SU-DHL-6 (cell line): ENCODE data around the gene AP1S1.

Source experiments
- H2AFZ ChIP-seq: fragments of 200-600 bp; sonication (generic); 2 replicates; pipeline ENCODE4 v1.6.1; 2014; ENCODE audit warnings: low read depth, mild to moderate bottlenecking, moderate library complexity, mixed read lengths, antibody characterized with exemption, low read length; ENCODE audit not compliant: severe bottlenecking
- H3F3A ChIP-seq: fragments of 200-600 bp; shearing (Covaris generic); 2 replicates; pipeline ENCODE4 v1.6.0; 2016; ENCODE audit warnings: antibody characterized with exemption, mild to moderate bottlenecking; ENCODE audit not compliant: insufficient read depth
- H3K27ac ChIP-seq: fragments of 200-600 bp; sonication (generic); 2 replicates; pipeline ENCODE4 v1.5.1; 2016; ENCODE audit warnings: low read depth, mild to moderate bottlenecking, low read length, moderate library complexity, mixed read lengths
- H3K27me3 ChIP-seq: fragments of 200-600 bp; sonication (generic), shearing (Covaris generic); 2 replicates; pipeline ENCODE4 v1.6.0; 2014; ENCODE audit warnings: mild to moderate bottlenecking, low read length
- H3K36me3 ChIP-seq: fragments of 200-600 bp; sonication (generic); 2 replicates; pipeline ENCODE4 v1.6.1; 2014; ENCODE audit warnings: mild to moderate bottlenecking, low read length, mixed read lengths
- H3K4me2 ChIP-seq: fragments of 300-600, 200-600 bp; shearing (Covaris generic), sonication (generic); 2 replicates; pipeline ENCODE4 v1.6.0; 2014; ENCODE audit warnings: low read length, low read depth, mild to moderate bottlenecking; ENCODE audit not compliant: poor library complexity, severe bottlenecking
- H3K4me3 ChIP-seq: fragments of 200-600 bp; sonication (generic); 2 replicates; pipeline ENCODE4 v1.5.1; 2014; ENCODE audit warnings: antibody characterized with exemption, low read length, mild to moderate bottlenecking, mixed read lengths; ENCODE audit not compliant: insufficient read depth, poor library complexity, severe bottlenecking
- H3K79me2 ChIP-seq: fragments of 200-600 bp; sonication (generic); 2 replicates; pipeline ENCODE4 v1.6.1; 2014; ENCODE audit warnings: mild to moderate bottlenecking, low read length, moderate library complexity; ENCODE audit not compliant: insufficient read depth
- H3K9ac ChIP-seq: fragments of 200-600 bp; sonication (generic); 2 replicates; pipeline ENCODE4 v1.7.0; 2014; ENCODE audit warnings: mild to moderate bottlenecking, low read length
- H3K9me2 ChIP-seq: fragments of 200-600 bp; sonication (generic); replicated peaks from 2 replicates; pipeline ENCODE4 v1.6.1; 2014; ENCODE audit warnings: low read length; ENCODE audit not compliant: insufficient read depth
- H3K9me3 ChIP-seq: fragments of 200-600 bp; sonication (generic); 2 replicates; pipeline ENCODE4 v1.6.1; 2014; ENCODE audit warnings: low read length, mixed read lengths; ENCODE audit not compliant: insufficient read depth
- H4K20me1 ChIP-seq: fragments of 200-600 bp; sonication (generic); 2 replicates; pipeline ENCODE4 v1.6.1; 2014; ENCODE audit warnings: low read depth, mild to moderate bottlenecking, antibody characterized with exemption, low read length, moderate library complexity, mixed read lengths
- CTCF ChIP-seq: fragments of 200-600 bp; sonication (generic); IDR thresholded peaks from one replicate; pipeline ENCODE4 v1.5.1; 2017; ENCODE audit warnings: antibody characterized with exemption, mild to moderate bottlenecking, low read length, moderate library complexity; ENCODE audit not compliant: insufficient read depth, poor library complexity, severe bottlenecking
- EZH2phosphoT487 ChIP-seq: fragments of 200-600 bp; sonication (generic), shearing (Covaris generic); conservative IDR thresholded peaks from 2 replicates; pipeline ENCODE4 v1.6.1; 2018; ENCODE audit warnings: mild to moderate bottlenecking, antibody characterized with exemption, low read length, moderate library complexity, mixed read lengths

AP1S1 gene

GRCh38 chr7:101163279-101164070 is 9.2 kb downstream of the AP1S1 start:
- peak overlapping the region; percentile 52 for H2AFZ ChIP-seq
- no peaks in the 10 kb centered on the region for H3K27me3 ChIP-seq
- H3K9ac ChIP-seq, result peak overlapping the region; percentile 61
- H3K27ac ChIP-seq, result peak overlapping the region; percentile 59
- peak overlapping the region; percentile 76 for H3K4me2 ChIP-seq
- H3F3A ChIP-seq, result peaks cover 7% of the 10 kb centered on the region; the same call in 1 of the 2 replicates
- peak overlapping the region; percentile 62 for H3K4me3 ChIP-seq
- H3K79me2 ChIP-seq, result no peaks in the 10 kb centered on the region
- H3K9me3 ChIP-seq, result no peaks in the 10 kb centered on the region
- H3K36me3 ChIP-seq, result no peaks in the 10 kb centered on the region
- TF ChIP-seq EZH2phosphoT487 (no peak), CTCF (no peak)
- H4K20me1 ChIP-seq, result no peaks in the 10 kb centered on the region
- no peaks in the 10 kb centered on the region for H3K9me2 ChIP-seq

GRCh38 chr7:101164071-101164840 is 10.0 kb downstream of the AP1S1 start:
- Histone ChIP-seq H3K79me2 (no peaks in the 10 kb centered on the region), H3K9me2 (no peaks in the 10 kb centered on the region), H3K27me3 (no peaks in the 10 kb centered on the region), H3K27ac (no peak overlapping the region), H3K9me3 (no peaks in the 10 kb centered on the region), H3F3A (peaks cover 7% of the 10 kb centered on the region; the same call in 1 of the 2 replicates), H2AFZ (no peak overlapping the region), H3K4me3 (peak overlapping the region; percentile 62), H3K36me3 (no peaks in the 10 kb centered on the region), H3K4me2 (peak overlapping the region; percentile 76), H4K20me1 (no peaks in the 10 kb centered on the region), H3K9ac (peak overlapping the region; percentile 61; the same call in 1 of the 2 replicates)
- TF ChIP-seq EZH2phosphoT487, result no peak
- no peak for TF ChIP-seq CTCF

- no peak within 1 kb of the TSS for H3K9ac ChIP-seq
- H3K79me2 ChIP-seq, result no peaks in the 10 kb centered on the region
- H3K9me3 ChIP-seq, result no peaks in the 10 kb centered on the region
- peak within 1 kb of the TSS; percentile 37 for H3K4me2 ChIP-seq
- no peaks in the 10 kb centered on the region for H3K27me3 ChIP-seq
- no peak for TF ChIP-seq EZH2phosphoT487
- TF ChIP-seq CTCF, result no peak
- H3K4me3 ChIP-seq, result peak within 1 kb of the TSS; percentile 11
- no peaks in the 10 kb centered on the region for H3K9me2 ChIP-seq
- no peaks in the 10 kb centered on the region for H3K36me3 ChIP-seq
- H2AFZ ChIP-seq, result no peak within 1 kb of the TSS
- H3K27ac ChIP-seq, result no peak within 1 kb of the TSS
- H3F3A ChIP-seq, result peaks cover 7% of the 10 kb centered on the region; the same call in 1 of the 2 replicates
- H4K20me1 ChIP-seq, result no peaks in the 10 kb centered on the region
These were observed 11.0 kb downstream of the AP1S1 start, which contains the start of gene VGF for GRCh38 chr7:101165075-101165957. Gene VGF, minus strand, starts transcription at chr7:101165569. Its CDS starts 726 bp downstream, at chr7:101164843.
